Measurements from ENCODE around the gene INSYN2B.

INSYN2B gene

DNA sequence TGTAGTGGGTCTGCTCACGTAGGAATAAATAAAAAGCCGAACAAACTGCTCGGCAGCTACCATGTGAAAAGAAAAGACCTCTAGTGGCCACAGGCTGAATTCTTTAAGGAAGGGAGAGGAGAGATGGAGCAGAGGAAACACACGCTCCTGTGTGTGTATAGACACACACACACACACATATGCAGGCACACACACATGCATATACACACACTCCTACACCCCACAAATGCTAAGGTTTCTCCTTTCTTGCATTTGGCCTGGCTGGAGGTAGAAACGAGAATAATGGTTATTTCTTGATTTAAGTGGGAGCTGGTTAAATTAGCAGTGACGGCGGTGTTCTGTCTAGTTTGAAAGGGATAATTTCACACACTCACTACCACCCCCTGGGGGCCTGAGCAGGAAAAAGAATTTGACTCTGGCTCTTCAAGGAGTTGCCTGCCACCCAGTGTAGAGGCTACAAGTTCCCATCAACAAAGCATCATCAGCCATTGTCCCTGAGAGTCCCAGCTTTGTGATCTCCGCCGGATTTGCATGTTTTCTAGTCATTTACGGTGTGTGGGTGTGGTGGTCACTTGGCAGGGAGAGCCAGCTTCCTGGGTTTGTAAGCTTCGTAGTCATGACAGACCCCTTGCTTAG is at the start of gene INSYN2B:
TSS of gene INSYN2B (minus strand) at position 78 of the 636 bp plus-strand sequence. CDS start 96,597 bp downstream, outside the sequence.
- FAIRE-seq: no peak

DNA sequence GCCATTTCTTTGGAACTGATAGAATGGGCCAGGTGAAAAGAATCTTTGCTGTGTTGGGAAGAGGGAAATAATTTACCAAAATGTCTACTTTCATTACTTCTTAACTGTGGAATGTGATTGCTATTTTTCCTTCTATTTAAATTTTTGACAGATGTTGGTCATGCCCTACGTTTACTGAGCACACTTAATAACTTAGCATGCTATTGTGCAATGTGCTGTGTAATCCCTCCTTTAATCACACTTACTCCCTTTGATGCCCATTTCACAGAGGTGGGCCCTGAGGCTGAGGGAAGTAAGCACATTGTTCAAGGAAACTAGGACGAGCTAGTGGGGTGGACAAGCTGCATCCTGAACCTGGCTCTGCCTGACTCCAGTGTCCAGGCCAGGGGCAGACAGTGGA is 47.8 kb upstream of the INSYN2B start:
- FAIRE-seq: no peak

DNA sequence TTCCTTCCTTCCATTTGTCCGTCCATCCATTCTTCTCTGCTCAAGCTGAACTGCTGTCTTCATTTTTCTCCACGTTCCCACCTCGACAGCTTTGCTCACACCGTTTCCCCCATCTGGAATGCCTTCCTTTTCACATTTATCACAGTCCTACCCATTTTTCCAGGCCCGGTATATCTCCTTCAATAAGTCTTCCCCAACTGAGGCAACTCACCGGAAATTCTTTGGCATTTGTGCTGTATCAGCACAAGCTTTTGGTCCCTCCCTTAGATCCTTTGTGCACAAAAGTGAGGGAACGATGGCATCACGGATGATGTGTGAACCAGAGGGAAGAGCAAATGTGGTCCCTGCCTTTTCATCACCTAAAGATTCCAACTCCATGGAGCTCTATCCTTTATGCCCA is 45.6 kb upstream of the INSYN2B start:
- FAIRE-seq: no peak

DNA sequence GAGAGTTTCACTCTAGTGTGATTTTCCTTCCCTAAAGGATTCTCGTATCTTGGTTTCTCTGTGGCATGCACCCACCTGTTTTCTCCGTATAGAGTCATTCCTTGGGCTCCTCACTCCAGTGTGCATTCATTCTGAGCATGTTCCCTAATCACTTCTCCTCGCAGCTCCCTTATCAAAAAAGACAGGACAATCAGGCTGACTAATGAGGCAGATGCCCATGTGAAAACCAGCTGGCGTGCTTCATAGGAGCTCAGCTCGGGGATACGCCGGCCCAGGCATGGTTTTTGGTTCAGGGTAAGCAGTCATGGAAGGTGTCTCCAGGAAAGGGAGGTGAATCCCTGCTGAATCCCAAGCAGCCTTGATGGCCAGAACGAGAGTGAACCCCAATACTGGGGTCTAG is 41.2 kb upstream of the INSYN2B start:
- FAIRE-seq: no peak

DNA sequence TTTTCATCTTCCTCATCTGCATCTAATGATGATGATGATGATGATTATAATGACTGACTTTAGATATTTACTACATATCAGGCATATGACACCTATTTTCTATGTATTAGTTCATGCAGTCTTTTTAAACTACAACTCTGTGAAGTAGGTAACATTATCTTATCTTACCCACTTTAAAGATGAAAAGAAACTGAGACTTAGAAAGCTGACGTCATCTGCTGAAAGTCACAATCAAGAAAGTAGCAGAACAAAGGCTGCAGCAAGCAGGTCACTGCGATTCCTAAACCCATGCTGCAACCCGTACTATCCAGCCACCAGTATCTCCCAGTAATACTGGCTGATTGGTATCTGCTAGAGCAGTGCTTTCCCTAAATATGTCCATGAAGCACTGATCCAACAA is 40.1 kb upstream of the INSYN2B start:
- FAIRE-seq: no peak

DNA sequence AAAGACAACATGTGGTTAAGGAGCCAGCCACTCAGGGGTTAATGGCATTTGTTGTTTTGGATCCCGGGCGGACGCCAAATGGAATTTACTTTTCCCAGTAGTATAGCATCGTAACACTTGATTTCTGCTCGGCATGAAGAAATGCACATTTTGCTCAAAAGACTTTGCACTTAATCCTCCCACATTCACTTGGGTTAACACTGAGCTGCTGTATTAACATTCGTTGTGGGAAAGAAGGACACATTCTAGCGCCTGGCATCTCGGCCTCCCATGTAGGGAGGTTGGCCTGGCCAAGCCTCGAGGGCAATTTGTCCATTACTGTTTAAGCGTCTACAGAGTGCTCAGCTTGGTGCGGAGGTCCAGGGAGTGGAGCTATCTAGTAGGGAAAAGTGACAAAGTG is 32.3 kb upstream of the INSYN2B start:
- no peak for FAIRE-seq

DNA sequence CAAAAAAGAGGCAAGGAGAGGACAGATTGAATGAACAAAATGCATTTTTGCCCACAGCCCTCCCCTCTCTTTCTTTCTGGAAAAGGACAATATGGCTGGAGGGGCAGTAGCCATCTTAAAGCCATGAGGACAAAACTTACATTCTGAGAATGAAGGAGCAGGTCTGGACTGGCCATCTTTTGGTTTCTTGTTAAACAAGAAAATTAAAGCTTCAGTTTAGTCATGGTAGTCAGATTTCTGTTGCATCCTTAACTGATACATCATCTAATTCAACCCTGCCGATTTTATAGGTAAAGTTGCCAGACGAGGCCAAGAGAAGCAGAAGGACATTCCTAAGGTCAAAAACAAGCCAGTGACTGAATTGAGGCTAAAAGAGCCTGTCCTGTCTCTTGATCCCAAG is 31.5 kb upstream of the INSYN2B start:
- FAIRE-seq: no peak

DNA sequence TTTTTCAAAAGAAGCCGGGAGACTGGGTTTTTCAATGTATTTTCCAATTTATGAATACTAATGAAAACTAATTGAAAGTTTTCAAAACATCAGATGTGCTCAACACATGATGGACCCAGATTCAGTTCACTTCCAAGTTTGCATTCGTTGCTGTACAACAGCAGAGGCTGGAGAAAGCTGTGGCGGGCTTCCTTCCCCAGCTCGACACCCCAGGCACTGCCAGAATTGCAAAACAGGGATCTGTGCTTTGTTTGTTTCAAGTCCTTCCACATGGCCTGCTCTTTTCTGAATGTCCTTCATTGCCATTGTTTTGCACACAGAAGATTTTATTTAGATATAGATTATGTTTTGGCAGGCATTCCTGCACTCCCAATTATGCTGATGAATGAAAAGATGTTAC is 30.3 kb upstream of the INSYN2B start:
- no peak for FAIRE-seq

DNA sequence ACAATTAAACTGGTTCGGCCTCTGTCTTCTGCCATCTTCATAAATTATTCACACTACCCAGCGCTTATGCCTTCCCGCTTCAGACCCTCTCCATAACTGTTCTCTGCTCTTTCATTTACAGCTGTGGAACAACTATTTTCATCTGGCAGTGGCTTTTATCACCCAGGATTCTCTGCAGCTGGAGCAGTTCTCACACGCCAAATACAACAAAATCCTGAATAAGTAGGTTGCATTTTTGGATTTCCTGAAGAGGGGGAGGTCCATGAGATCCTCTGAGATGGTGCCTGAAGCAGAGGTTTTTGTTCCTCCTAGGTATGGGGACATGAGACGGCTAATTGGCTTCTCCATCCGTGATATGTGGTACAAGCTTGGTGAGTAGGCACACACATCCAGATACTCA is 28.1 kb upstream of the INSYN2B start:
- FAIRE-seq: no peak

DNA sequence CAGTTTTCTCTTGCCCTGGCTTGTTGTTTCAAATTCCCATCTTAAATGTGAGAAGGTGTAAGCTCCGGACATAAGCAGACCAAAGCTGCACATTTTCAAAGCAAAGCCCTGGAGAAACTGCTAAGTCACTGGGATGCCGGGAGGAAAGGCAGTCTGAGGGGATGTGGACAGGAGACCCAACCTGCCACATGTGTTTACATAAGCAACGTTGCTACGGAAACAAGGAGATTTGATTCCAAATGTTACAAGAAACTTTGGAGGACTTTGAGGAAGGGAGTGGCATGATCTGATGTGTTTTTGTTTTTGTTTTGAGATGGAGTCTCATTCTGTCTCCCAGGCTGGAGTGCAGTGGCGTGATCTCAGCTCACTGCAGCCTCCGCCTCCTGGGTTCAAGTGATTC is 25.7 kb upstream of the INSYN2B start:
- FAIRE-seq: no peak

DNA sequence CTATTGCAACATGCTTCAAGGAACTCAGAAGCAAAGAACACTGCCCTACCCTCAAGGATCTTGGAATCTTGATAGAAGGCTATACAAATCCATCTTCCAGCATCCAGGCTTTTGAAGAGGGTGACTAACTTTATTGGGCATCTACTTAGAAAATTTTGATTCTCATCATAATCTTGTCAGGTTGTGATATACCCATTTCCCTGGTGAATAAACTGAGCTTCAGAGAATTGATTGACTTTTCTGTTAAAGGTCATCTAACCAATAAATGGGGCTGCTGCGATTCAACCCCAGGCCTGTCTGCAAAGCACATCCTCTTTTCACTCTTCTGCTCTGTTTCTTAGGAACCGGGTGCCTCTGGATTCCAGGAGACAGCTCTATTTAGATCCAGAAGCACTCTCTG is 19.9 kb upstream of the INSYN2B start:
- FAIRE-seq: no peak

DNA sequence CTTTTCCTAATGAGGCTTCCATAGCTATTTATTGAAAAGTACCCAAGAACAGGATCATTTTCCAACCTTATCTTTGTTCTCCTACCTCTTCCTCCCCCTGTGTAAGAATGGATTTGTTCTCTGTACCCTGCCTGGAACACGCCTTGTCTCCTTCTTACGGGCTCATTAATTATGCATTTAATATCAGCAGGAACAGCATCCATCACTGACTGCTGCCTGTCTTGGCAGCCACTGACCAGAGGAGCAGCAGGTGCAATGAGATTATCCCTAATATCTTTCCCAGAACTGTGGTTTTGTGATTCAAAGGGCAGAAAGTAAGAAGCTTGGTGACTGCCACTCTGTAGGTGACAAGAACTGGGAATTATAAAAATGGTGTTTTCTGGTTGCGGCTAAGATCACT is 19.3 kb upstream of the INSYN2B start:
- FAIRE-seq: no peak

DNA sequence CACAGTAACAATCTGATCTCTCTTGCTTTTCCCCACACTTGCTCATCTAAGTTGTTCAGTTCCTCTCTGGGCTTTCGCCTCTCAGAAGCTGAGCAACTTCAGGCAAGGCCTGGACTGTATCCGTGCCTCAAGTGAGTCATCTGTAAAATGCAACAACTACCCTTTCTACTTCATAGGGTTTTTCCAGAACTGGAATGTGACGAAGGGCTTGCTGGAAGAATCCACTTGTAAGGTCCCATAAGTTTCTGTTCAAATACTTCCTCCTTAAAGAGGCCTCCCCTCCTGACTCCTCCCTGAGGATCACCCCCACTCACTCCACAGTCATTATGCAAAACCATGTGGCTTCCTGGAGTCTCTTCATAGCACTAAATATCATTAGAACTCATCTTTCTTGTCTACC is 17.5 kb upstream of the INSYN2B start:
- no peak for FAIRE-seq

DNA sequence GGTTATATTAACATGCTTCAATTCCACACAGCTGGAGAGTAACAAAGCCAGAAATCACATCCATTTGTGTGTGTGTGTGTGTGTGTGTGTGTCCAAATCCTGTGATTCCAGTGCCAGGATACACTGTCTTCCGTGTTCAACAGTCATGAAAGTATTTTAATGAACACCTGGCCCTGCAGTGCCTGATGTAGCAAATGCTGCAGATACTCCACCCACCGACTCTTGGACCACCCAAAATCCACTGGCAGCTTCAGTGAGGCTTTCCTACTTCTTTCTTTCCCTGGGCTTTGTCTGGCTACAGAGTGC is 13.1 kb upstream of the INSYN2B start:
- FAIRE-seq: no peak

DNA sequence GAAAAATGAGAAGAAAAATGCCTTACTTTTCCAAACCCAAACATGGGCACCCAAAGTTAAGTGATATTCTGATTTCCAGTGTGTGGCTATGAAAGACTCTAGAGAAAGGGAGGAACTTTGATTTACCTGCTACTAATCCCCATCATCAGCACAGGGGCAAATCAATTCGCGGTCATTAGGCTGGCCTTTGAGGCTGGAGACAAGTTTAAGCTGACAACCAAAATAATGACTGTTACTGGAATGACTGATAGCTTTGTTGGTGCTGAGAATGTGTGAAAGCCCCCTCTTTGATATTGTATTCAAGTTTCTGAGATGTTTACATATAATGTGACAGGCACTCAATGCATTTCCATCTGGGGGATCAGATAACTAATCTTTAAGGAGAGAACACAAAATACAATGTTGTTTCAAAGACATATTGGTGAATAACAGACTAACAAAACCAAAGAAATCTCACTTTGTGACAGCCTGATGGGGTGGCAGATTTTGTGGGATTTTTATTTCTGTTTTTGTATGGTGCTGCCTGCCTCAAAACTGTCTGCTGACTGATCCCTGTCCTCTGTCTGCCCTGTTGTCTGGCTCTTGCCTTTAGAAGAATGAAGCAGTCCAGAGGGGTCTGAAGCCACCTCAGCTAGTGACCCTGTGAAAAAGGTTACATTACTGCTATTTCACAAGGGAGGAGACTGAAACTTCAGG is 12.6 kb upstream of the INSYN2B start:
- FAIRE-seq: no peak

DNA sequence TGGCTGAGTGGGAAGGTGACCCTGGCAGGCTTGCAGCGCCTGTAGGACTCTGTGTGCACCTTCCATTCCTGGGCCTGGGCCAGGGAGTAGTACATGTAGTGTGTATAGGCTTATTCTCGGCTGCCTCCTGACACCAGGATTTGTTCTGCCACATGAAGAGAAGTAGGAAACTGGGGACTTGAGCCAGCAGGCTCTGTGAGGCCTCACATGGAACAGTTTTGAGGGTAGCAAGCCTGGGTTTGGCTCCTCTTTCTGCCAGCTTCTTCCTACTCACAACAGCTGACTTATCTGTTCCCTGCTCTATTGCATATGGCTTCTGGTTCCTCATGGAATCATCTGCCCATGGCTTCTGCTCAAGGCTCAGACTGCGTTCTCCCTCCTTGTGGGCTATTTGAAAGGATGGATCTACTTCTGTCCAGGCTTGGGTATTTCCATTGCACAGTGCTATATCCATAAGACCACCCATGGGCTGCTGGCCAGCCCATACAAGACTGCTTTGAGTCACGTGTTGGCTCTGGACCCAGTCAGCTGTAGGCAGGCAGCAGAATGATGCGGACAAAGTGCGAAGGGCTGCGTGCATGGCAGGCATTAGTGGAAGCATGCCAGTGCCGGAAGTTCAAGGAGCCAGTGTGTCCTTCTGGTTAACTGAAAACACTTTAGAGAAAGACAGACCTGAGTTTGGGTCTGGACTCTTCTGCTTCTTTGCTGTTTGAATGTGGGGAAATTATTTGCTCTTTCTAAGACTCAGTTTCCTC is 11.0 kb upstream of the INSYN2B start:
- FAIRE-seq: no peak

DNA sequence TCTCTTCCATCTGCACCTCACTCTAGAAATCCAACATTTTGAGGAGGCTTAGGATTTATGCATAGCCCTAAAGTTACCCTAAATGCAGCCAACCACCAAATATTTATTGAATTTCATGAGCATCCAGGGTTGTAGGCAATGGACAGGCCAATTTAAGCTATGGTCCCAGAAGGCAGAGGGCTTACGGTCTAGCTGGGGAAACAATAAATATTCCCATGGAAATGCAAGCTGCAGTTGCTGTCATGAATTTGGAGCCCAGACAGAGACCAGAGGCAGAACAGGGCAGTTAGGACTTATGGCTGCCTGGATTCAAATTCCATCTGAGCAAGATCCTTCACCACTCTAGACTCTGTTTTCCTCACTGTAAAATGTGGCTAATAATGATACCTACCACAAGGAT is 9.1 kb upstream of the INSYN2B start:
- FAIRE-seq: no peak

DNA sequence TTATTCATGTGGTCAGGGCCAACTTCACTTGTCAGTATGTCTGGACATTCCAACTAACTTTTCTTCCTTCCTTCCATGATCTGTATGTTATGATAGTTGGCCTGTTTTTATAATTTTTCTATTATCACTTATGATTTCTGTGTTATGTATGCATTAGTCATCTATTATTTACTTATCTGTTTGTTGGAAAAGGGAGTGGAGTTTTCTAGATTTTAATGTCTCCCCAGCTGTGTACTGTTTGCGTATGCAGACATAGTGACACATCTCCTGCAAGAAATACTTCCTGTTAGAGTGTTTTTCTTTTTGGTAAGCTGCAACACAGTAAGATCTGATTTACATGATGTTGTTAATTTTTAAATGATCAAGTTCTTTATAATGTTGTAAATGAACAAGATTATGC is 8.7 kb upstream of the INSYN2B start:
- no peak for FAIRE-seq

DNA sequence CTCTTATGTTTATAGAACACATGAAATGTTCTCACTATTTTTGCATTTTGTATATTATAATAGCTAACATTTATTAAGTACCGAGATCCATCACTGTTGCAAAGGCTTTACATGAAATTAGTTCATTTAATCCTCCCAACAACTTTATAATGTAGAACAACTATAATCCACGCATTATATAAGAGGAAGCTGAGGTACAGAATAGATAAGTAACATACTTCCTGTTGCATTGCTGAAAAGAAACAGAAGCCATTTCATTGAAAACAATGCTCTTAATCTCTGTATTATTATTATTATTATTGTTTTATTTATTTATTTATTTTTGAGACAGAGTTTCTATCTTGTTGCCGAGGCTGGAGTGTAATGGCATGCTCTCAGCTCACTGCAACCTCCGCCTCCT is 7.9 kb upstream of the INSYN2B start:
- FAIRE-seq: no peak

DNA sequence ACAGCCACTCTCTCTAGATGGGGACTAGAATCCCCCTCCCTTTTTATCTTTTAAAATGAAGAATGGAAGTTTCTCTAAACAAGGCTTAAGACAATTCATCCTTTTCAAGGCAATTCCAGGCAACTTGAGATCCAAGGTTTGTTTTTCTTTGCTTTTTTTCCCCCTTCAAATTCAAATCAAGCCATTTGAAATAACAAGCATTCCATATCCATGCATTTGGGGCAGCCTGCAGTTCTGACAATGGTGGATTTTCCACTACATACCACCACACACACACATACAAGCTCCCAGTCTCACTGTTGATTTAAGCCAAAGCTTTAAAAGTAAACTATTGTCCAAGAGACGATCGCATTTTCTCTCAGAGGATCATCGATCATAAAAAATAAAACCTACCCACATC is 424 bp downstream of the INSYN2B start:
- FAIRE-seq: no peak

DNA sequence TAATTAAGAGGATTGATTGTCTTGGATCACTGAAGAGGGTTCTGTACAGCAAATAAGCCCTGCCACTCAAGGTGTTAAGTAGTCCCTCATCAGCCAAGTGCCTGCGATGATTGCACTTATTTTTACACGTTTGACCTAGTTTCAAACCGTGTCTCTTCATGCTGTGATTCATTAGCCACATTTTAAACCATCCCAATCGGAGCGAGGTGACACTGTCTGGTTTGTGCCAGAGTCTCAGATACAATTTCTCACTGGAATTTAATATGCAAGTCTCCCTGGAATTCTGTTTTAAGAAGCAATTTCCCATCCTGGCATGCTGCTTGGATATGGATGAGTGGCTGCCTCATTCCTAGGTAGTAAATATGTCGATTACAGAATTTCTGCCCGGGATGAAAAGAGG is 1.6 kb downstream of the INSYN2B start:
- FAIRE-seq: no peak

DNA sequence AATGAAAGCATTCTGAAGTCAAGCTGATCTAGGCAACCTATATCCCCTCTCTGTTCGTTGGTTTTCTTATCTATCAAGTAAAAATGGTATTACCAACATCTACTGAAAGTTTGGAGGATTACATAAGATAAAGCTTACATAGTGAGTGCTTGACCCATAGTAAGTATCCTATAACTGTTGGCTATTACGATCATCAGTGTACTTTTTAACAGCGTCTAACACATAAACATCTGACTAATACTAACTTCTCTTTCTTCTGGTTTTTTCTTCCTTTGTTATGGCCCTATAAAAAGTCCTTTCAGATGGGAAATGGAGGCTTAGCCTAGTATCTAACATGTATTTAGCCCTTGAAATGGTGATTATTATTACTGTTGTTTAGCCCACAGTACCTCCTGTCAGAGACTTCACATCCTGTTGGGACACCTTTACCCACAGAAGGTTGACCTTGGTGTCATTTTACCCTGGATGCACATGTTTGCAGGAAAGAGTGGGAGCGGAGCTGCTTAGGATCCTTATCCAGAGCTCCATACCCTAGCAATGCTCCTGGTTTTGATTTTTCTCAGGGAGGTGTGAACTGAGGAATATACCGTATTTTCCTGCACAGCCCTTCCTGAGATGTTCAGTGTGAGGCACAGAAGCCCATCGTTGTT is 6.0 kb downstream of the INSYN2B start:
- FAIRE-seq: no peak

DNA sequence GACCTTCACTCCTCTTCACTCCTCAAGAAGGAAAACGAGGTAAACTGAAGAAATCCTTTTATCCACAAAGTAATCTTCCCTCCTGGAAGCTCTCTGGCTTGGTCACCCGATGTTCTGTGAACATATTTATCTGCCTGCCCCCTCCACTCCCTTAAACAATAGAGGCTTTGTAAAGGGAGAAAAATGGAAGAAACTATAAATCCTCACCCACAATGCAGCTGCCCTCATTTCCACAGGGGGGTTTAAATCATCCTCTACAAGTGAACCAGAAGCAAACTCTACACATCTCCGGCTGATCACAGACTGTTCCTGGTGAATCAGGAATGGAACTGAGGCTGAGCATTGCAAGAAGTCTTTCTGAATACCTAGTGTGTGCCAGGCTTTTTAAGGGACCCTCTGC is 7.2 kb downstream of the INSYN2B start:
- no peak for FAIRE-seq

DNA sequence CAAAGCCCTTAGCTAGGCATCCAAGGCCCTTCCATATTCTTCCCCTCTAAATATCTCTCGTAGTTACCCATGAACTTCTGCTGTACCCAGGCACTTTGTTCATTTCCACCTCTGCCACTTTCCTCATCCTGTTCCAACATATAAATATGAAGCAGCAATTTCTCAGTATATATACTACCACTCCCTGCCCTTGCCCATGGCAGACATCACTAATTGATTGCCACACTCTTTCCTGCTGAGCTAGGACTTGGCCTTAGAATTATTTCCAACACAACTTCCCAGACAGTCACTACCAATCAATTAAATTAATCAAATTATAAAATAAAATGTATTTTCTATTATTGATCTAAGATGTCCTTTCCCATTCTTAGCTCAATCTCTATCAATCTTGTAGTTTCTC is 8.5 kb downstream of the INSYN2B start:
- no peak for FAIRE-seq
